GM21529 (cell line): ENCODE data around the gene SPTAN1.
"Not testable (repeated sequence)": the region's sequence is repeated elsewhere in the genome, so short reads cannot be mapped to it uniquely, and the experiment has no call there.

Source experiments
- ATAC-seq: cut with Tn5 transposase; IDR thresholded peaks from one replicate; pipeline ENCODE4 v1.9.1; 2021; ENCODE audit not compliant: unreplicated experiment

Gene SPTAN1

GRCh38 chr9:128552153-128552743, at the start of gene SPTAN1:
Gene SPTAN1 (plus strand): TSS chr9:128552587. CDS start chr9:128566741, 14,154 bp downstream.
- ATAC-seq: peak; percentile 69

GRCh38 chr9:128503415-128503825, 49.0 kb upstream of the SPTAN1 start:
- ATAC-seq: not testable (repeated sequence)

GRCh38 chr9:128503870-128504269, 48.5 kb upstream of the SPTAN1 start:
- no peak for ATAC-seq

- ATAC-seq: peak; percentile 85
Measured at GRCh38 chr9:128504485-128505413, 47.6 kb upstream of the SPTAN1 start, which contains the start of gene GLE1. Gene GLE1 (plus strand): TSS chr9:128504719. CDS start chr9:128504806, 87 bp downstream.

GRCh38 chr9:128505414-128505765, 47.0 kb upstream of the SPTAN1 start:
- ATAC-seq: no peak

GRCh38 chr9:128505906-128506305, 46.5 kb upstream of the SPTAN1 start:
- not testable (repeated sequence) for ATAC-seq

GRCh38 chr9:128512820-128513219, 39.6 kb upstream of the SPTAN1 start:
- ATAC-seq: no peak

- ATAC-seq: no peak
Measured at GRCh38 chr9:128521956-128522355, 30.4 kb upstream of the SPTAN1 start.

- ATAC-seq: no peak
Measured at GRCh38 chr9:128523199-128523925, 29.0 kb upstream of the SPTAN1 start.

- no peak for ATAC-seq
Measured at GRCh38 chr9:128526720-128527119, 25.7 kb upstream of the SPTAN1 start.

GRCh38 chr9:128528445-128529160, 23.8 kb upstream of the SPTAN1 start:
- no peak for ATAC-seq

GRCh38 chr9:128529191-128529590, 23.2 kb upstream of the SPTAN1 start:
- ATAC-seq: no peak

- ATAC-seq: no peak
Measured at GRCh38 chr9:128532581-128532980, 19.8 kb upstream of the SPTAN1 start.

GRCh38 chr9:128540634-128541360, 11.6 kb upstream of the SPTAN1 start:
- ATAC-seq: no peak

GRCh38 chr9:128546504-128546903, 5.9 kb upstream of the SPTAN1 start:
- ATAC-seq: no peak

GRCh38 chr9:128548876-128549275, 3.5 kb upstream of the SPTAN1 start:
- no peak for ATAC-seq

- ATAC-seq: no peak
Measured at GRCh38 chr9:128550226-128550625, 2.2 kb upstream of the SPTAN1 start.

- ATAC-seq: no peak
Measured at GRCh38 chr9:128550770-128551656, 1.4 kb upstream of the SPTAN1 start.

GRCh38 chr9:128551657-128552152, 682 bp upstream of the SPTAN1 start:
- ATAC-seq: no peak
